ENCODE measurements around the gene COL9A2. TPM values are rescaled to one million over a fixed set of nuclear protein-coding genes. Genes with fewer than 3 reads are reported as not detected.

The COL9A2 gene
- total and polyA plus RNA-seq, 9 donors: 0.30 to 5.7 (median 1.7) TPM

- no peak overlapping the region for H3K4me3 ChIP-seq
- peaks cover 6% of the 10 kb centered on the region for H3K4me1 ChIP-seq (ENCODE audit: insufficient read depth)
- intact Hi-C loops (cut with DNase I): loop anchor here in 3 of 4 donors (10.0 kb wide), 2 partner anchors 164 to 174 kb away; no protein-coding TSS in a partner anchor
- H3K27ac ChIP-seq: no peak overlapping the region
- DNase-seq: no peak
- TF ChIP-seq EP300 (IDR thresholded peaks at IDR 0.05): no peak
- no peak for TF ChIP-seq POLR2A (IDR thresholded peaks at IDR 0.05)
- no peak for TF ChIP-seq CTCF (IDR thresholded peaks at IDR 0.05)
- H3K9me3 ChIP-seq: no peaks in the 10 kb centered on the region
- peaks cover 4% of the 10 kb centered on the region for H3K27me3 ChIP-seq
- 84 to 93% (median 88%) methylated on average over 4 of the region's 4 CpGs for WGBS, 3 donors
- H3K36me3 ChIP-seq: no peaks in the 10 kb centered on the region
These were observed 2.0 kb upstream of the COL9A2 start for GRCh38 chr1:40318970-40319621.

GRCh38 chr1:40318476-40318875, 1.4 kb upstream of the COL9A2 start:
- intact Hi-C loops (cut with DNase I): loop anchor here in 3 of 4 donors (10.0 kb wide), 2 partner anchors 164 to 174 kb away; no protein-coding TSS in a partner anchor
- Histone ChIP-seq H3K27me3 (peaks cover 4% of the 10 kb centered on the region), H3K9me3 (no peaks in the 10 kb centered on the region), H3K27ac (no peak overlapping the region), H3K4me1 (ENCODE audit: insufficient read depth) (peaks cover 6% of the 10 kb centered on the region), H3K4me3 (no peak overlapping the region), H3K36me3 (no peaks in the 10 kb centered on the region)
- TF ChIP-seq CTCF (IDR thresholded peaks at IDR 0.05): no peak
- no peak for TF ChIP-seq EP300 (IDR thresholded peaks at IDR 0.05)
- TF ChIP-seq POLR2A (IDR thresholded peaks at IDR 0.05): no peak
- DNase-seq: no peak
- whole genome bisulfite sequencing, 3 donors: 90 to 94% (median 91%) methylated on average over 4 of the region's 4 CpGs

- no peak overlapping the region for H3K27ac ChIP-seq
- no peak overlapping the region for H3K4me3 ChIP-seq
- DNase-seq: no peak
- peaks cover 6% of the 10 kb centered on the region for H3K4me1 ChIP-seq (ENCODE audit: insufficient read depth)
- H3K9me3 ChIP-seq: no peaks in the 10 kb centered on the region
- H3K27me3 ChIP-seq: peaks cover 4% of the 10 kb centered on the region
- 25 to 31% (median 26%) methylated on average over 21 of the region's 21 CpGs for WGBS, 3 donors
- TF ChIP-seq POLR2A (IDR thresholded peaks at IDR 0.05) (no peak), CTCF (IDR thresholded peaks at IDR 0.05) (no peak), EP300 (IDR thresholded peaks at IDR 0.05) (no peak)
- intact Hi-C loops (cut with DNase I): loop anchor here in 3 of 4 donors (10.0 kb wide), 2 partner anchors 163 to 173 kb away; no protein-coding TSS in a partner anchor
- no peaks in the 10 kb centered on the region for H3K36me3 ChIP-seq
These were observed 448 bp upstream of the COL9A2 start for GRCh38 chr1:40317394-40318074.

GRCh38 chr1:40315795-40316594, 1.1 kb downstream of the COL9A2 start:
- Histone ChIP-seq H3K36me3 (no peaks in the 10 kb centered on the region), H3K4me3 (peak overlapping the region; percentile 31), H3K27ac (no peak overlapping the region), H3K27me3 (peaks cover 4% of the 10 kb centered on the region), H3K4me1 (ENCODE audit: insufficient read depth) (peaks cover 6% of the 10 kb centered on the region), H3K9me3 (no peaks in the 10 kb centered on the region)
- intact Hi-C loops (cut with DNase I): loop anchor here in 3 of 4 donors (10.0 kb wide), 2 partner anchors 161 to 171 kb away; no protein-coding TSS in a partner anchor
- TF ChIP-seq EP300 (IDR thresholded peaks at IDR 0.05) (no peak), POLR2A (IDR thresholded peaks at IDR 0.05) (no peak), CTCF (IDR thresholded peaks at IDR 0.05) (no peak)
- 1 to 2% (median 2%) methylated on average over 41 of the region's 41 CpGs for WGBS, 3 donors
- peak in 1 of 5 donors; percentile 26 for DNase-seq
